HG02623 (cell line): ENCODE data around the gene GPHN.

Source experiments
- ATAC-seq: cut with Tn5 transposase; IDR thresholded peaks from one replicate; pipeline ENCODE4 v1.9.1; 2021; ENCODE audit warnings: moderate library complexity; ENCODE audit not compliant: unreplicated experiment

The GPHN gene

DNA sequence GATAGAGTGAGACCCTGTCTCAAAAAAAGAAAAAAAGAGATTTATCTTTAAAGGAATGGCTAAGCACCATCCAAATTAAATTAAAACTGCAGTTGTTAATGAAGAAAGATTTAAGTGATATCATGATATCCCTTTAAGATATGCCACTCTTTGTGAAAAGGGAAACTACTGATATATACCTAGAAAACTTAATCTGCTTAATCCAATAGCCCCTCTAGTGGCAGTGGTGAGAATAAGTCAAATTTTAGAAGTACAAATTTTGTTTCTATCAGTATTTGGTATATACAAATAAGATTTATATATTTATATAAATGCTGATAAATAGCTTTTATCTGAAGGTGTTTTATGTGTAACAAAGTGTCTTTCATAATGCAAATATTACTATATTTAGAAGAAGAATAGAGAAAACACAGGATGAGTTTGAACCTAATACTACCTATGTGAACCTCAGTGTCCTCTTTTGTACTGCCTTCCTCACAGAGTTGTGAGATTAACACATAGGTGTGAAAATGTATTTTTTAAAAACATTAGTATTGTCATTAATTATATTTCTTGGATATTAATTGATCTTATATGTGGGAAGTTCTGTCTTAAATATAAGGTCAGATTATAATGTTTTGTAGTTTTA lies 629.9 kb downstream of the GPHN start:
- ATAC-seq: no peak

DNA sequence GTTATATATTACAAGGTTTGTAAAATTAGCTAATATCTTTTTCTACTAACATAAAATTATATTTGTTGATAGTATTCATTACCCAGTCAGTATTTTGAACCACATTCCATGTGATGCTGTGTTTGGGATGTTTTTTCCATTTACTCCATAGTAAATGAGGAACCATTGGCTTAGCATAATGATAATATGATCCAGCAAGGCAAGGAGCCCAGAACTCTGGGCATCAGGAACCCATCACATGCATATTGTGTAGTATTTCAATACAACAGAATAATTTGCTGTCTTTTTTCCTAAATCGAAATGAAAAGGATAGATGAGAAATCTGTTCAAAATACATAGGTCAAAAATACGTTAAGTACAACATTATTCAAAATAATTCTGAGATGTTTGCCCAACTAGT lies 632.6 kb downstream of the GPHN start:
- no peak for ATAC-seq

- no peak for ATAC-seq
Measured at GRCh38 chr14:67141146-67141900, 633.4 kb downstream of the GPHN start.

DNA sequence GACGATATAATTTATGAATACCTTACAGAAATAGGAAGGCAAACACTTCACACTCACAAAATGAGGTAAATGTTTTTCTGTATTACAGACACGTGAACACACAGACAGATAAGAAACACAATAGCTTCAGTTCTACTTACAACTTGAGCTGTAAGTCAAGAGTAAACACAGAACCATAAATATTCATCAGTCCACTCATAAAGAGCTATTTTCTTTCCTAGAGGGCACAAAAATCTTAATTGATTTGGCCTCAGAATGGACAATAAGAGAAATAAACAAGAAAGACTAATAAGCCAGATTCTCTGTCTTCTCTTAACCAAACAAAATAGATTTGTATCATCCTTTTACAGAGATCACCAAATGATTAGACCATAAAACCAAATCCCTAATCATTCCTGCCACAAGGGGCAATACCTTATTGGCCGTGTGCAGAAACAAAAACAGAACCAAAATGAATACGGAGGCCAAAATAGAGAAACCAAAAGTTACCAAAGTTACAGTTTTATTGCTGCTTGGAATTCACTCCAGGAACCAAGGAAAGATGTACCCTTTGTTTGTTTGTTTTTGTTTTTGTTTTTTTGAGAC lies 643.2 kb downstream of the GPHN start:
- ATAC-seq: no peak

DNA sequence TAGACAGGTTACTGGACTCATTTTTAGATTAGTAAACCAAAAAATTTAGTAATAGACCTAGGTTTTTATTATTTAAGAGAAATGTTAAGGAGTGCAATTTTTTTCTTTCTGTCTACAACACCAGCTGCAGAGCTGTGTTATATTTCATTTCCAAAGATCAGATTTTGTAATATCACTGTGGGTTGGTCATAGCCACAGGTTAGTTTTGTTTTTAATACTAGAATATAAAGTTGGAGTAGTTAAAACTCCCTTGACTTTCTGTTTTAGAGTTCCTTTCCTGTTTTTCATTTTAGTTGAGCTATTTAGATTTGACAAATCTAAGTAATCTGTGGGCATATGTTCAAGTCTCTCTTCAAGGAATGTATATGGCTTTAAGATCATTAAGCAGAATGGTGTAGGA lies 650.6 kb downstream of the GPHN start:
- no peak for ATAC-seq

DNA sequence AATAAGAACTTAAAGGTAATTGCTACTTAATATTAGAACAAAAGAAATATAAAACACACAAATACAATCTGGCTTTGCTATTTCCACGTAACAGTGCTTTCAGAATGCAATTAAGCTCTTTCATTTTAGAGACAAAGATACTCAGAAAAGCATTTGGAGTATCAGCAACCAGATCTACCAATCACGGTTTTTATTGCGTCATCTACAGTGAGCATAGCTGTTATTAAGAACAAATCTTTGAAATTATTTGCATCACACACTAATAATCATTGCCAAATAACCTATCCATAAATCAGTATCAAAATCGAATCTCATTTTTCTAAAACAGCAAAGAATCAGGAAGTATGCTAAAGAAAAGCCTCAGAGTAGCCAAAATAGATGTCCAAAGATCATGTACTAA lies 654.4 kb downstream of the GPHN start:
- ATAC-seq: no peak

- no peak for ATAC-seq
Measured at GRCh38 chr14:67166450-67166853, 658.5 kb downstream of the GPHN start.

GRCh38 chr14:67167420-67168109 lies 659.6 kb downstream of the GPHN start:
- no peak for ATAC-seq

- ATAC-seq: no peak
Measured at GRCh38 chr14:67168110-67168441, 660.1 kb downstream of the GPHN start.

GRCh38 chr14:67170660-67171059 lies 662.7 kb downstream of the GPHN start:
- ATAC-seq: no peak

DNA sequence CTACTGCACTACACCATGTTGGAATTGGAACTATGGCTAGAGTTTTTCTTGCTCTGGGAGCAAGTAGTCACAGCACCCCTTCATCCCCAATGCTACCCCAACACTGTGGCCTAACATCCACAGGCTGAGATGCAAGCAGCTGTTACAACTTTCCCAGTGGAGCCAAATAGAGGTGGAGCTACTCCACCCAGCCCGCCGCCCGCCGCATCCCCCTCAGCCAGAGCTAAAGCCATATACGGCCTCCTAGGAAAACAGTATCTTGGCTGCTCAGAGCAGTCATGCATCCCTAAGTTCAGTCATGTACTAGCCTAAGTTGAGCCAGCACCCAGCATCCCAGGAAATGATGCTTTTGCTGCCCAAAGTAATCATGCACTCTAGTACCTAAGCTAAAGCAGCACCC lies 664.1 kb downstream of the GPHN start:
- no peak for ATAC-seq

- ATAC-seq: no peak
Measured at GRCh38 chr14:67172520-67172919, 664.6 kb downstream of the GPHN start.

DNA sequence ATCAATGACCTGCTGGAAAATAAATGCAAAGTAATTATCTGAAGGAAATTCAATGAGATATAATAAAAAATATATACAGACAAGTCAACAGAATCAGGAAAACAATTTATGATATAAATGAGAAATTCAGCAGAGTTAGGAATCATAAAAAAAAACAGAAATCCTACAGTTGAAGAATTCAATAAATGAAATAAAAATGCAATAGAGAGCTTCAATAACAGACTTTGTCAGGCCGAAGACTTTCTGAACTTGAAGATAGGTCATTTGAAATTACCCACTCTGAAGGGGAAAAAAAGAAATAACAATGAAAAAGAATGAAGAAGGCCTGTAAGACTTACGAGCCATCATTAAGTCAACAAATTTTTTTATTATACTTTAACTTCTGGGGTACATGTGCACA lies 665.8 kb downstream of the GPHN start:
- no peak for ATAC-seq

DNA sequence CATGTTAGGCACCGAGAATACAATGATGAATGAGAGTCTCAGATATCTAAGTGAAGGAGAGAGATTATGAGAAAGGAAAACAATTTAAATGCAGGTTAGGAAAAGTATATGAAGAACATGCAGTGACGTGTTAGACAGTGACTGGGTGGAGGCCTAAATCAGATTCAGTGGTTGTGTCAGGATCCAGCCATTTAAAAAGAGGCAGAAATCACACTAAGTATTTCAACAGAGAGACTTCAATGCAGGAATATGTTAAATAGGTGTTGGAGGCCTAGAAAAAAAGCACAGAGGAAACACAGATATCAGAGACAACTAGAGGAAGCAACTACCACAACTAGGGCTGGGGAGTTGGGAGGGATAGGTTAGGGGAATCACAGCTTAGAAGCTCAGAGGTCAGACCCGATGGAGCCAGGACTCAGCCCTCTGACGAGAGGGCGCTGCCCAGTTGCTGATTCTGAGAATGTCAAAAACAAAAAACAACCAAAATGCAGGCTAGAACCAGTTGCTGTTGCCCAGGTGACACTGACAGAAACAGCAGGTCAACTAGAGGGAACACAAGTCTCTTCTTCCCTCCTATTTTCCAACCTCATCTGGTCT lies 678.3 kb downstream of the GPHN start:
- ATAC-seq: no peak

DNA sequence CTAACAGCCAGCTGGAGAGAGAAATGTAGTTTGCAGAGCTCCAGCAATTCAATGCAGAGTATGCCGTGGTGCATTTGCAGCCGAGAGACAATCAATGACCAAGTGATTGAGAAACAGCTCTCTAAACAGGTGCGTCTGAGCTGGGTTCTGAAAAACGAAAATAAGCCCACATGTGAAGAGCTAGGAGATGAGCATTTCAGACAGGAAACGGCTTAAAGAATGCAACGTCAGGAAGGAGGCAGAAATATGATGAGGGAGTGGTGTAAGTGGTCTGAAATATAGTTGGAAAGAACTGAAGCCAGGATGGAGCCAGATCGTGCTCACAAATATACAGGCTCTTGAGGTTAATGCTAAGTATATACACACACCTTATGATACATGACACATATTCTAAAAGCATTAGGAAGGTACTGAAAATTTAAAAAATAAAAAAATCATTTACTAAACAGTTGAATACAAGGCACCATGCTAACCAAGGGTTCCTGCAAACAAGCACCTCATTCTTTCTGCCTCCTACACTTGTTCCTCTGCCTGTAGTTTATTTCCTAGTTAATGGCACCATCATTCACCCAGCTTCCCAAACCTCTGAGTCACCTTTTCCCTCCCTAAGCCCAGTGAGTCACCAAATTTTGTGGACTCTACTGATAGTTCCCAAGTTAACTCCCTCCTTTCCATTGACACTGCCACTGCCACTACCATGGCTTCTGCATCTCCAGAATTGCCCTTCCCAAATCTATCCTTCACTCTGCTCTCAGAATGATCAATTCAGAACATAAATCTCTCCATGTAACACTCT lies 679.0 kb downstream of the GPHN start:
- no peak for ATAC-seq

DNA sequence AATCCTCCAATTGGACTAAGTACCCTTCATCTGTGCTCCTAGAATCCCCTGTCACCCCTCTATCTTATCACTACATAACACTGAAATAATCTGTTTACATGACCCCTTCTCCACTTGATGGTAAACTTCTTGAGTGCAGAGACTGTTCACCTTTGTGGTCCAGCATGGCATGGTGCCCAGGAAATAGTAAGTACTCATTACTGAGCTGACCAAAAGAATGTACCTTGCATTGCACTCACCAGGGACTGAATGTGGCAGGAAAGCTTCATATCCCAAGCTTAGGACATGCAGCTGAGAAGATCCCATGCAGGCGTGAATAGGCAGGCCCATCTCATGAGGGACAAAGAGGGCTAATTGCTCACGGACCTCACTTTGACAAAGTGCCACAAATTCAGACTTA lies 679.9 kb downstream of the GPHN start:
- no peak for ATAC-seq

- ATAC-seq: no peak
Measured at GRCh38 chr14:67188326-67188725, 680.4 kb downstream of the GPHN start.

- no peak for ATAC-seq
Measured at GRCh38 chr14:67191768-67192290, 683.9 kb downstream of the GPHN start.

DNA sequence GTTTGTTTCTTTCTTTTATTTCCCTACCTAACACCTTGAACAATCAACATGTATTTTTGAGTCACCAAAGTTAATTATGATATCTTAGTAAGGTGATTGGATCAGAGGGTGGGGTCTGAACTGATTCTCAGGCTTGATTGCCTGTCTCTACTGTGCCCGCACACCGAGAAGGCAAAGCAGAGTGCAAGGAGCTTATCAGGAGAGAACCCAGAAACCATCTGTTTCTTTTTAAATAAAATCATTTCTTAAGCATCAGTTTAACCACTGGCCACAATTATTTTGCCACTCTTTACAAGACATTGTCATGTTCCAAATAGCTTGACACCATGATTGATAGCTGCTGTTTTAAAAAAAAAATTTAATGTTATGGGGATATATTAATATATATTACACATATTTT lies 684.4 kb downstream of the GPHN start:
- no peak for ATAC-seq

DNA sequence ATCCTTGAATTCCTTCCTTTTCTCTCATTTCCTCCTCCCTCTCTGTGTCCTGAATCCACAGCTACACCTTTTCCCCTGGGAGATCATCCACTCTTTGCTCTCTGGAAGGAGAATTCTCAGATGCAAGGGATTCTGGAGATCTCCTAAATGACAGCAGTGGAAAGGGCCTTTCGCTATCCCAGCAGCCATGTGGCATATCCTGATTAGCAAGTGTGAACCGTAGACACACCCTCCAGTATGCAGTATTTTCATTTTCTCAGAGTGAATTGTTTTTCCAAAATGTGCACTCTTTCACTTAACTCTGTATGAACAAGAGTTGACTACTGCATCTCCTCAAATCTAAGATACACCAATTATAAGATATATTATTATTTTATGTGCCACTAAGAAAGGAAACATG lies 687.3 kb downstream of the GPHN start:
- ATAC-seq: no peak

DNA sequence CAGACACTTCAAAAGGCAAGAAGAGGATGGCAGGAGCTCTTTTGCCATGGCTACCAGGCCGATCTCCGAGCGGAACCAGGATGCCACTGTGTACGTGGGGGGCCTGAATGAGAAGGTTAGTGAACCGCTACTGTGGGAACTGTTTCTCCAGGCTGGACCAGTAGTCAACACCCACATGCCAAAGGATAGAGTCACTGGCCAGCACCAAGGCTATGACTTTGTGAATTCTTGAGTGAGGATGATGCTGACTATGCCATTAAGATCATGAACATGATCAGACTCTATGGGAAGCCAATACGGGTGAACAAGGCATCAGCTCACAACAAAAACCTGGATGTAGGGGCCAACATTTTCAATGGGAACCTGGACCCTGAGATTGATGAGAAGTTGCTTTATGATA lies 691.1 kb downstream of the GPHN start:
- no peak for ATAC-seq
